Esophagus squamous epithelium (tissue), 4 donors: ENCODE measurements around the gene DIAPH3.

ENCODE experiments used
- CTCF ChIP-seq, 6 experiments: fragments of 450-650 bp in 4 of 6; fragments of 200-600 bp in 2 of 6; sonication (generic) in 2 of 6; IDR thresholded peaks; one replicate each; pipeline ENCODE4 v1.5.1; 2016 to 2019; ENCODE audit warnings: antibody characterized with exemption in 6 of 6, mild to moderate bottlenecking in 4 of 6, moderate library complexity in 4 of 6
- POLR2A ChIP-seq, 4 donors: fragments of 450-650 bp; IDR thresholded peaks; one replicate each; pipeline ENCODE4 v1.6.1; 2017; ENCODE audit warnings: antibody characterized with exemption in 4 of 4, mild to moderate bottlenecking in 4 of 4, moderate library complexity in 3 of 4

GRCh38 chr13:59793107-59793506 lies 370.6 kb downstream of the DIAPH3 start:
- TF ChIP-seq CTCF (IDR thresholded peaks at IDR 0.05) (no peak), POLR2A (IDR thresholded peaks at IDR 0.05) (no peak)
